Glutamatergic neuron (in vitro differentiated cells): ENCODE results near the gene TMEM214. TPM values are rescaled to one million over a fixed set of nuclear protein-coding genes. Genes with fewer than 3 reads are reported as not detected.
A peak's percentile ranks its signal among the peaks of the same experiment; 100 is the strongest.

ENCODE experiments used
- DNase-seq: peaks from one replicate; pipeline ENCODE4 v3.0.0; 2022
- H3K27ac Mint-ChIP-seq: one replicate; pipeline ENCODE4 v1.8.0; 2020; ENCODE audit warnings: mild to moderate bottlenecking, mixed read lengths, inconsistent platforms; ENCODE audit not compliant: unreplicated experiment
- H3K27me3 Mint-ChIP-seq: one replicate; pipeline ENCODE4 v1.8.0; 2020; ENCODE audit warnings: mild to moderate bottlenecking, moderate library complexity, mixed read lengths, inconsistent platforms; ENCODE audit not compliant: unreplicated experiment
- H3K36me3 Mint-ChIP-seq: one replicate; pipeline ENCODE4 v1.8.0; 2020; ENCODE audit warnings: mild to moderate bottlenecking, mixed read lengths, inconsistent platforms; ENCODE audit not compliant: unreplicated experiment
- H3K4me1 Mint-ChIP-seq: one replicate; pipeline ENCODE4 v1.8.0; 2020; ENCODE audit warnings: mild to moderate bottlenecking, low read depth, mixed read lengths, inconsistent platforms; ENCODE audit not compliant: unreplicated experiment
- H3K4me3 Mint-ChIP-seq: one replicate; pipeline ENCODE4 v1.8.0; 2020; ENCODE audit warnings: mild to moderate bottlenecking, mixed read lengths, inconsistent platforms; ENCODE audit not compliant: unreplicated experiment
- H3K9me3 Mint-ChIP-seq: one replicate; pipeline ENCODE4 v1.8.0; 2020; ENCODE audit warnings: mild to moderate bottlenecking, moderate library complexity, mixed read lengths, inconsistent platforms; ENCODE audit not compliant: unreplicated experiment
- CTCF ChIP-seq: fragments of 200-600 bp; sonication (generic); IDR thresholded peaks from one replicate; pipeline ENCODE4 v1.5.0; 2021; ENCODE audit not compliant: partially characterized antibody, unreplicated experiment
- total RNA-seq: library from RNA; stranded (reverse); fragmentation: NEBNext Ultra II Directional; extraction: Animal tissue kit (Norgen Biotek cat#: 25700); gene quantifications from one replicate; pipeline ENCODE4 v1.2.1, GENCODE V29; 2021; ENCODE audit not compliant: unreplicated experiment

Gene TMEM214
- total RNA-seq, 1 donor from 2014 or later, result 35.8 TPM

- H3K27ac Mint-ChIP-seq, result peak overlapping the region; percentile 97
- peaks cover 25% of the 10 kb centered on the region for H3K27me3 Mint-ChIP-seq
- peaks cover 23% of the 10 kb centered on the region for H3K9me3 Mint-ChIP-seq
- H3K4me3 Mint-ChIP-seq, result peak overlapping the region; percentile 96
- TF ChIP-seq CTCF, result peak; percentile 45
- H3K36me3 Mint-ChIP-seq, result peaks cover 9% of the 10 kb centered on the region
- peaks cover 7% of the 10 kb centered on the region for H3K4me1 Mint-ChIP-seq
- peak; percentile 87 for DNase-seq
These were observed 17.7 kb downstream of the TMEM214 start for GRCh38 chr2:27050281-27050995.

GRCh38 chr2:27050996-27051901, 18.5 kb downstream of the TMEM214 start, which contains the start of gene AGBL5:
Gene AGBL5, plus strand, starts transcription at chr2:27051668. Its CDS starts 1,291 bp downstream, at chr2:27052959.
- H3K9me3 Mint-ChIP-seq, result peaks cover 23% of the 10 kb centered on the region
- peaks cover 25% of the 10 kb centered on the region for H3K27me3 Mint-ChIP-seq
- H3K4me1 Mint-ChIP-seq, result peaks cover 7% of the 10 kb centered on the region
- peaks cover 9% of the 10 kb centered on the region for H3K36me3 Mint-ChIP-seq
- peak within 1 kb of the TSS; percentile 96 for H3K4me3 Mint-ChIP-seq
- TF ChIP-seq CTCF, result no peak
- H3K27ac Mint-ChIP-seq, result peak within 1 kb of the TSS; percentile 97
- DNase-seq, result peak; percentile 92

- Mint-ChIP-seq H3K27ac (no peak overlapping the region), H3K27me3 (peaks cover 25% of the 10 kb centered on the region), H3K36me3 (peaks cover 9% of the 10 kb centered on the region), H3K4me3 (peak overlapping the region; percentile 87), H3K4me1 (peaks cover 7% of the 10 kb centered on the region), H3K9me3 (peaks cover 23% of the 10 kb centered on the region)
- no peak for DNase-seq
- no peak for TF ChIP-seq CTCF
These were observed 19.3 kb downstream of the TMEM214 start for GRCh38 chr2:27051902-27052645.

GRCh38 chr2:27053321-27053720, 20.6 kb downstream of the TMEM214 start:
- H3K4me3 Mint-ChIP-seq, result peak overlapping the region; percentile 41
- no peak for DNase-seq
- no peak for TF ChIP-seq CTCF
- H3K9me3 Mint-ChIP-seq, result peaks cover 23% of the 10 kb centered on the region
- peaks cover 25% of the 10 kb centered on the region for H3K27me3 Mint-ChIP-seq
- peaks cover 7% of the 10 kb centered on the region for H3K4me1 Mint-ChIP-seq
- H3K27ac Mint-ChIP-seq, result peak overlapping the region; percentile 24
- H3K36me3 Mint-ChIP-seq, result peaks cover 9% of the 10 kb centered on the region
